T-helper 1 cell treated with Interleukin-12 subunit alpha and Interleukin-12 subunit beta and Interleukin-4 antibody, amounts not matched to agents 30 ng/mL and 1 ng/mL, for 36 hours (primary cell): Measurements from ENCODE around the gene RCL1. TPM values are rescaled to one million over a fixed set of nuclear protein-coding genes. Genes with fewer than 3 reads are reported as not detected.

ENCODE experiments used
- total RNA-seq: library from RNA; stranded (reverse); gene quantifications from 2 replicates; pipeline ENCODE4 v1.2.3, GENCODE V29; 2022

RCL1 gene
- total RNA-seq, 1 donor from 2014 or later: 35.6 TPM

Other genes starting within 250 kb of the RCL1 start
- 9.0 and 10.0 TPM in 2 replicates for gene PLPP6, start 130.7 kb upstream of the RCL1 start, total RNA-seq
- 0.24 and 0.32 TPM in 2 replicates for gene SPATA6L, start 126.5 kb upstream of the RCL1 start, total RNA-seq
- gene CDC37L1, start 113.4 kb upstream of the RCL1 start, total RNA-seq: 12.4 and 13.9 TPM in 2 replicates
- 27.7 and 29.9 TPM in 2 replicates for gene AK3, start 51.7 kb upstream of the RCL1 start, total RNA-seq
- gene JAK2, start 192.3 kb downstream of the RCL1 start, total RNA-seq: 62.9 and 64.2 TPM in 2 replicates